Fibroblast of the aortic adventitia (primary cell): ENCODE data around the gene DCTN3. TPM values are rescaled to one million over a fixed set of nuclear protein-coding genes. Genes with fewer than 3 reads are reported as not detected.

Source experiments
- DNase-seq: peaks from one replicate; pipeline ENCODE4 v3.0.0-alpha.2; 2010; ENCODE audit warnings: low read depth
- H3K4me3 ChIP-seq: 2 replicates; pipeline ENCODE4 v1.5.1; 2011; ENCODE audit warnings: low read depth, mild to moderate bottlenecking, control low read depth, low read length, moderate library complexity
- small RNA-seq: library from RNA; depleted of rRNA; stranded (forward); fragments of <200 nt; gene quantifications from one replicate; pipeline ENCODE3, GENCODE V24; 2012
- total RNA-seq: library from RNA; depleted of rRNA; stranded (reverse); fragments of >200 nt; gene quantifications from 2 replicates; pipeline ENCODE4 v1.2.3, GENCODE V29; 2012; ENCODE audit warnings: low replicate concordance
- TF ChIP-seq, protein P1 (sequence below): IDR thresholded peaks from 2 replicates; pipeline ENCODE4 v1.5.1; 2011; ENCODE audit warnings: mild to moderate bottlenecking, low read length, control low read depth, inconsistent platforms; ENCODE audit not compliant: insufficient read depth

Gene DCTN3
- total RNA-seq, 1 donor = 88.1 TPM

- TF ChIP-seq, protein P1, sequence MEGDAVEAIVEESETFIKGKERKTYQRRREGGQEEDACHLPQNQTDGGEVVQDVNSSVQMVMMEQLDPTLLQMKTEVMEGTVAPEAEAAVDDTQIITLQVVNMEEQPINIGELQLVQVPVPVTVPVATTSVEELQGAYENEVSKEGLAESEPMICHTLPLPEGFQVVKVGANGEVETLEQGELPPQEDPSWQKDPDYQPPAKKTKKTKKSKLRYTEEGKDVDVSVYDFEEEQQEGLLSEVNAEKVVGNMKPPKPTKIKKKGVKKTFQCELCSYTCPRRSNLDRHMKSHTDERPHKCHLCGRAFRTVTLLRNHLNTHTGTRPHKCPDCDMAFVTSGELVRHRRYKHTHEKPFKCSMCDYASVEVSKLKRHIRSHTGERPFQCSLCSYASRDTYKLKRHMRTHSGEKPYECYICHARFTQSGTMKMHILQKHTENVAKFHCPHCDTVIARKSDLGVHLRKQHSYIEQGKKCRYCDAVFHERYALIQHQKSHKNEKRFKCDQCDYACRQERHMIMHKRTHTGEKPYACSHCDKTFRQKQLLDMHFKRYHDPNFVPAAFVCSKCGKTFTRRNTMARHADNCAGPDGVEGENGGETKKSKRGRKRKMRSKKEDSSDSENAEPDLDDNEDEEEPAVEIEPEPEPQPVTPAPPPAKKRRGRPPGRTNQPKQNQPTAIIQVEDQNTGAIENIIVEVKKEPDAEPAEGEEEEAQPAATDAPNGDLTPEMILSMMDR = no peak
- no peak for DNase-seq
- no peak overlapping the region for H3K4me3 ChIP-seq
Measured at GRCh38 chr9:34564617-34565016, 55.7 kb downstream of the DCTN3 start.

Small RNA genes lying within 50 kb of the gene (small RNA-seq; reads per million reads assigned to genes)
- gene CCL27 = not detected

Other genes with a start within 250 kb of the DCTN3 start
- gene MYORG, start 243.6 kb downstream of the DCTN3 start, total RNA-seq = 0.90 and 1.3 TPM in 2 replicates
- gene FAM219A, start 161.9 kb downstream of the DCTN3 start, total RNA-seq = 6.1 and 7.0 TPM in 2 replicates
- 1.1 TPM in 1 of 2 replicates, not detected in the other for gene DNAI1, start 161.7 kb downstream of the DCTN3 start, total RNA-seq
- not detected in 2 replicates for gene ENHO, start 97.5 kb downstream of the DCTN3 start, total RNA-seq
- gene CNTFR, start 30.8 kb downstream of the DCTN3 start, total RNA-seq = 1.3 TPM in 1 of 2 replicates, not detected in the other
- gene RPP25L, start 8.4 kb downstream of the DCTN3 start, total RNA-seq = 9.2 and 9.6 TPM in 2 replicates
- 0.09 and 0.74 TPM in 2 replicates for gene ARID3C, start 8.6 kb upstream of the DCTN3 start, total RNA-seq
- gene SIGMAR1, start 17.3 kb upstream of the DCTN3 start, total RNA-seq = 71.3 and 97.8 TPM in 2 replicates
- 22.8 and 26.8 TPM in 2 replicates for gene GALT, start 26.2 kb upstream of the DCTN3 start, total RNA-seq
- 23.8 and 26.7 TPM in 2 replicates for gene IL11RA, start 31.7 kb upstream of the DCTN3 start, total RNA-seq
- not detected in 2 replicates for gene CCL27, start 42.2 kb upstream of the DCTN3 start, total RNA-seq
- gene CCL19, start 70.8 kb upstream of the DCTN3 start, total RNA-seq = not detected in 2 replicates
- not detected in 2 replicates for gene CCL21, start 89.6 kb upstream of the DCTN3 start, total RNA-seq